HepG2 (cell line): ENCODE results near the gene SIRT6. TPM values are rescaled to one million over a fixed set of nuclear protein-coding genes. Genes with fewer than 3 reads are reported as not detected.

ENCODE experiments used
- ATAC-seq: fragments of 200-7000 bp; cut with Tn5 transposase; 3 replicates; pipeline ENCODE4 v1.9.1; 2020; ENCODE audit warnings: mild to moderate bottlenecking, moderate library complexity
- BruUV-seq: library from RNA; stranded (reverse); fragments of 400-500 nt; replicated peaks from 2 replicates; lab custom pipeline; 2021; lab: Mats Ljungman, UMichigan
- CTCF ChIA-PET: fragments of 300-600 bp; formaldehyde crosslinking; extraction: SDS; loops from one replicate; lab custom pipeline; 2021; ENCODE audit warnings: low total read pairs, inconsistent platforms, low intra/inter-chr PET ratio; lab: Yijun Ruan, JAX
- POLR2A ChIA-PET: fragments of 350-600 bp; sonication (Branson Sonifier 250); formaldehyde crosslinking; loops from one replicate; lab custom pipeline; 2020; ENCODE audit warnings: antibody characterized with exemption, inconsistent platforms; lab: Yijun Ruan, JAX
- DNase-seq: peaks from one replicate; pipeline ENCODE4 v3.0.0-alpha.2; 2015; ENCODE audit warnings: low spot score
- FAIRE-seq: peaks from 3 replicates; lab custom pipeline; 2011; peaks lifted over from hg19 to GRCh38; lab: Jason Lieb, UNC
- H2AFZ ChIP-seq: one replicate; pipeline ENCODE4 v1.6.1; 2011; ENCODE audit warnings: low read length, inconsistent platforms
- H3K27ac ChIP-seq: fragments of 300-600 bp; 3 replicates; pipeline ENCODE4 v1.8.0; 2011; ENCODE audit warnings: mixed run types, mild to moderate bottlenecking, mixed read lengths, low read length, inconsistent platforms; ENCODE audit not compliant: insufficient read depth; ENCODE audit errors: extremely low read length
- H3K27me3 ChIP-seq, 2 experiments: fragments of 200-600 bp in 1 of 2; 2 replicates in 1 of 2; 3 replicates in 1 of 2; pipeline versions ENCODE4 v1.6.0 to v1.8.0; 2011; ENCODE audit warnings: low read length in 2 of 2, mild to moderate bottlenecking in 2 of 2, moderate library complexity in 2 of 2, inconsistent platforms in 1 of 2; ENCODE audit not compliant: insufficient read depth in 2 of 2, control insufficient read depth in 1 of 2
- H3K36me3 ChIP-seq, 2 experiments: fragments of 200-600 bp in 1 of 2; replicated peaks in 1 of 2; 2 replicates in 1 of 2; 3 replicates in 1 of 2; pipeline versions ENCODE4 v1.5.1 to v1.8.0; 2011; ENCODE audit warnings: low read length in 2 of 2, inconsistent platforms in 1 of 2; ENCODE audit not compliant: insufficient read depth in 2 of 2, control insufficient read depth in 1 of 2
- H3K4me1 ChIP-seq: 2 replicates; pipeline ENCODE4 v1.5.1; 2012; ENCODE audit warnings: low read length, inconsistent platforms; ENCODE audit not compliant: insufficient read depth
- H3K4me2 ChIP-seq: 2 replicates; pipeline ENCODE4 v1.6.0; 2011; ENCODE audit warnings: low read depth, low read length, inconsistent platforms
- H3K4me3 ChIP-seq, 3 experiments: fragments of 200-600 bp in 1 of 3; sonication (generic), shearing (Covaris generic) in 1 of 3; replicated peaks in 1 of 3; 2 replicates each; pipeline ENCODE4 v1.5.1; 2011 to 2016; ENCODE audit warnings: low read length in 3 of 3, inconsistent platforms in 2 of 3, low read depth in 2 of 3, mild to moderate bottlenecking in 2 of 3, control low read depth in 1 of 3, mixed read lengths in 1 of 3; ENCODE audit not compliant: insufficient read depth in 1 of 3
- H3K79me2 ChIP-seq: one replicate; pipeline ENCODE4 v1.6.1; 2011; ENCODE audit warnings: low read length, inconsistent platforms; ENCODE audit not compliant: insufficient read depth
- H3K9ac ChIP-seq: 2 replicates; pipeline ENCODE4 v1.6.0; 2011; ENCODE audit warnings: mild to moderate bottlenecking, low read depth, low read length, inconsistent platforms; ENCODE audit not compliant: insufficient read depth
- H3K9me3 ChIP-seq: 2 replicates; pipeline ENCODE4 v1.5.1; 2012; ENCODE audit warnings: mild to moderate bottlenecking, low read length
- H4K20me1 ChIP-seq: 2 replicates; pipeline ENCODE4 v1.6.0; 2011; ENCODE audit warnings: inconsistent platforms, mild to moderate bottlenecking, low read length, moderate library complexity; ENCODE audit not compliant: insufficient read depth
- AGO1 ChIP-seq: fragments of 200-400 bp; formaldehyde crosslinking; IDR thresholded peaks from 2 replicates; pipeline ENCODE4 v1.6.1; 2017; ENCODE audit warnings: mild to moderate bottlenecking, low read depth, low read length, moderate library complexity; ENCODE audit not compliant: poor library complexity, severe bottlenecking
- ATF7-NPFF ChIP-seq: sonication (generic); formaldehyde crosslinking; IDR thresholded peaks from 2 replicates; pipeline ENCODE4 v1.8.1; 2023; ENCODE audit warnings: mild to moderate bottlenecking, low read depth, missing genetic modification reagents, moderate library complexity
- DBP ChIP-seq: sonication (generic); formaldehyde crosslinking; IDR thresholded peaks from 2 replicates; pipeline ENCODE4 v1.4.0; 2020; ENCODE audit warnings: missing genetic modification reagents; ENCODE audit errors: not compliant biosample characterization
- GABPB1 ChIP-seq: IDR thresholded peaks from 2 replicates; pipeline ENCODE4 v1.6.1; 2016; ENCODE audit warnings: mild to moderate bottlenecking, missing genetic modification reagents, moderate library complexity, missing compliant biosample characterization
- MYC ChIP-seq: sonication (generic); formaldehyde crosslinking; IDR thresholded peaks from 2 replicates; pipeline ENCODE4 v1.9.0; 2021; ENCODE audit warnings: missing genetic modification reagents, borderline replicate concordance
- PITX1 ChIP-seq: sonication (generic); formaldehyde crosslinking; IDR thresholded peaks from 2 replicates; pipeline ENCODE4 v1.5.1; 2020; ENCODE audit warnings: mild to moderate bottlenecking, missing genetic modification reagents
- RERE ChIP-seq: IDR thresholded peaks from 2 replicates; pipeline ENCODE4 v1.6.1; 2016; ENCODE audit warnings: low read depth, missing genetic modification reagents, missing compliant biosample characterization
- SMARCE1 ChIP-seq: fragments of 450-650 bp; IDR thresholded peaks from 2 replicates; pipeline ENCODE4 v1.6.1; 2017; ENCODE audit warnings: borderline replicate concordance
- SP1 ChIP-seq, 2 experiments: fragments of 450-650 bp in 1 of 2; sonication (generic) in 1 of 2; formaldehyde crosslinking in 1 of 2; IDR thresholded peaks; 2 replicates each; pipeline versions ENCODE4 v1.4.0 to v1.6.1; 2016 to 2020; ENCODE audit warnings: missing genetic modification reagents in 1 of 2
- TFAP4 ChIP-seq: sonication (generic); IDR thresholded peaks from 2 replicates; pipeline ENCODE4 v1.6.1; 2016; ENCODE audit warnings: low read depth, borderline replicate concordance
- THAP11 ChIP-seq: IDR thresholded peaks from 2 replicates; pipeline ENCODE4 v1.6.1; 2016; ENCODE audit warnings: missing biosample characterization, missing genetic modification reagents
- ZNF574 ChIP-seq: sonication (generic); formaldehyde crosslinking; IDR thresholded peaks from 2 replicates; pipeline ENCODE4 v1.4.0; 2020; ENCODE audit warnings: missing genetic modification reagents
- WGBS: methylation state at CpG from one replicate; pipeline ENCODE4 v1.1.6; 2017; ENCODE audit warnings: low lambda C conversion rate; 5-methylcytosine and 5-hydroxymethylcytosine counted together
- in situ Hi-C: cut with HindIII; loops from 2 replicates; pipeline ENCODE4 v1.10.0; 2017; ENCODE audit warnings: low pct_unique_long_range_greater_than_20kb; ENCODE audit not compliant: extremely low pct_ligation_motif_present
- intact Hi-C: fragments of 100-400 bp; cut with micrococcal nuclease; formaldehyde crosslinking; loops from one replicate; pipeline ENCODE4 v1.10.0; 2022; ENCODE audit not compliant: unreplicated experiment
- polyA plus RNA-seq, 8 experiments: library from polyadenylated mRNA; depleted of rRNA in 3 of 8; stranded (reverse) in 7 of 8; unstranded in 1 of 8; fragments of >200 nt; fragmentation: Illumina TruSeq in 4 of 8; extraction: Trizol in 4 of 8; gene quantifications; 2 replicates each; pipeline versions ENCODE4 v1.2.1 to v1.2.3, GENCODE V29; 2011 to 2016; ENCODE audit warnings: low read depth in 4 of 8, missing spikeins in 1 of 8, mixed read lengths in 1 of 8; ENCODE audit not compliant: insufficient read depth in 1 of 8
- total RNA-seq, 5 experiments: library from RNA; depleted of rRNA; stranded (reverse); fragments of >200 nt; fragmentation: Illumina TruSeq; extraction: Trizol; gene quantifications; 2 replicates each; pipeline ENCODE4 v1.2.3, GENCODE V29; 2016; ENCODE audit warnings: low read depth in 1 of 5

SIRT6 gene
- total and polyA plus RNA-seq, 2 of the 13 experiments (the other 11 are each of a cell fraction or from before 2014, with no cell fraction given) = 11.0 to 18.4 TPM

- Histone ChIP-seq H3K79me2 (no peaks in the 10 kb centered on the region), H3K9me3 (no peaks in the 10 kb centered on the region), H3K4me2 (no peak overlapping the region; the same call in 1 of the 2 replicates), H3K27ac (no peak overlapping the region), H4K20me1 (no peaks in the 10 kb centered on the region), H3K36me3 (no peaks in the 10 kb centered on the region), H3K4me1 (peaks cover 22% of the 10 kb centered on the region), H2AFZ (no peak overlapping the region), H3K4me3 (no peak overlapping the region), H3K9ac (no peak overlapping the region), H3K27me3 (peaks cover 7 to 48% of the 10 kb centered on the region in 2 experiments; a peak in 4 of 5 replicates)
- in situ Hi-C loops (loop anchor here (5.0 to 25.0 kb wide), 2 partner anchors 212 to 337 kb away; partner anchors contain the start of genes EEF2 and ZFR2), intact Hi-C loops (no loop called here)
- ChIA-PET CTCF (interaction anchor here (1.2 kb wide), 2 partner anchors 14 to 59 kb away, joined by 3 read pairs; no protein-coding TSS in a partner anchor), POLR2A (no interaction called here)
- no TSS peak for BruUV-seq
- FAIRE-seq (no peak), ATAC-seq (peak; percentile 80), DNase-seq (peak; percentile 34)
- 9% methylated on average over 5 of the region's 33 CpGs for WGBS
- TF ChIP-seq AGO1 (no peak), GABPB1 (CRISPR knock-in tag) (peak; percentile 14; the same call in 1 of the 2 replicates), MYC (CRISPR knock-in tag) (peak; percentile 38; the same call in 1 of the 2 replicates), PITX1 (CRISPR knock-in tag) (no peak), SMARCE1 (no peak), THAP11 (CRISPR knock-in tag) (no peak), RERE (CRISPR knock-in tag) (no peak), ATF7-NPFF (CRISPR knock-in tag) (no peak), DBP (no peak), SP1 (IDR thresholded peaks at IDR 0.05) (no peak), SP1 (CRISPR knock-in tag; IDR thresholded peaks at IDR 0.05) (no peak), ZNF574 (no peak), TFAP4 (peak; percentile 18; the same call in 1 of the 2 replicates)
These were observed 17.4 kb upstream of the SIRT6 start for GRCh38 chr19:4199699-4200293.
